Activated CD4-positive, alpha-beta T cell treated with anti-CD3 and anti-CD28 coated beads for 36 hours (primary cell): ENCODE results near the gene HEPH. TPM values are rescaled to one million over a fixed set of nuclear protein-coding genes. Genes with fewer than 3 reads are reported as not detected.
A peak's percentile ranks its signal among the peaks of the same experiment; 100 is the strongest.

Experiments
- ATAC-seq: fragments of 200-7000 bp; cut with Tn5 transposase; one replicate; pipeline ENCODE4 v1.10.0; 2021; ENCODE audit warnings: mild to moderate bottlenecking, moderate library complexity
- CTCF ChIA-PET: fragments of 350-600 bp; sonication (Branson Sonifier 250); formaldehyde crosslinking; loops from one replicate; lab custom pipeline; 2021; ENCODE audit warnings: antibody characterized with exemption; lab: Charles Lee
- POLR2A ChIA-PET: fragments of 350-600 bp; sonication (Branson Sonifier 250); formaldehyde crosslinking; loops from one replicate; lab custom pipeline; 2021; ENCODE audit warnings: antibody characterized with exemption, inconsistent platforms; lab: Charles Lee
- DNase-seq: peaks from one replicate; pipeline ENCODE4 v3.0.0-alpha.2; 2020
- H3K27ac Mint-ChIP-seq: one replicate; pipeline ENCODE4 v1.8.0; 2021; ENCODE audit warnings: mixed read lengths
- H3K27me3 Mint-ChIP-seq: one replicate; pipeline ENCODE4 v1.8.0; 2021; ENCODE audit warnings: mixed read lengths
- H3K36me3 Mint-ChIP-seq: one replicate; pipeline ENCODE4 v1.8.0; 2021; ENCODE audit warnings: low read depth, mixed read lengths
- H3K4me1 Mint-ChIP-seq: one replicate; pipeline ENCODE4 v1.8.0; 2021; ENCODE audit warnings: mixed read lengths
- H3K4me3 Mint-ChIP-seq: one replicate; pipeline ENCODE4 v1.8.0; 2021; ENCODE audit warnings: mild to moderate bottlenecking, moderate library complexity, mixed read lengths
- H3K9me3 Mint-ChIP-seq: one replicate; pipeline ENCODE4 v1.8.0; 2021; ENCODE audit warnings: low read depth, mixed read lengths
- intact Hi-C, 2 experiments: fragments of 100-400 bp; cut with DNase I in 1 of 2; cut with micrococcal nuclease in 1 of 2; formaldehyde crosslinking; loops; one replicate each; pipeline versions ENCODE4 v1.14.2 to v1.15.1; 2022 to 2024; cut with DNase I, micrococcal nuclease
- total RNA-seq, 2 experiments: library from RNA; stranded (reverse); gene quantifications; one replicate each; pipeline ENCODE4 v1.2.3, GENCODE V29; 2021

Gene HEPH
- total RNA-seq, 2 experiments from 2014 or later, result not detected

DNA sequence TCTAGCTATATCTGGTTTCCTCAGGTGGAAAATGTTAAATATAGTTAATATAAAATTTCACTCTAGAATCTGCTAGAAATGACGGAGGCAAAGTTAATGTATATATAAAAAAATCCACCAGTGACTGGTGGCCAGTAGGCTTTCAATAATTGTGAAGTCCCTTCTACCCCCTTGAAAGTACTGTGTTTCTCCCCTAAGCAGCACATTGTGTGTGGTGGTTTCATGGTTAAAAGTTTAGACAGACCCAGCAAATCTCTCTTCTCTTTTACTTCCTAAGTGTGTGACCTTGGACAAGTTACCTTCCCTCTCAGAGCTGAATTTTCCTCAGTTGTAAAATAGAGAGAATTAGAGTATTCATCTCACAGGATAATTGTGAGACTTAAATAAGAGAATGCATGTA, 600 bp upstream of the HEPH start:
- Mint-ChIP-seq H3K27ac (no peak overlapping the region), H3K4me1 (no peaks in the 10 kb centered on the region), H3K9me3 (no peaks in the 10 kb centered on the region), H3K27me3 (no peaks in the 10 kb centered on the region), H3K4me3 (no peak overlapping the region), H3K36me3 (no peaks in the 10 kb centered on the region)
- CTCF ChIA-PET, result no interaction called here
- no peak for ATAC-seq
- intact Hi-C loops, result no loop called here
- no peak for DNase-seq
- POLR2A ChIA-PET, result no interaction called here

- intact Hi-C loops, result no loop called here
- CTCF ChIA-PET, result interaction anchor here (0.8 kb wide), 1 partner anchor 52 kb away, joined by 3 read pairs; no protein-coding TSS in a partner anchor
- DNase-seq, result no peak
- H3K36me3 Mint-ChIP-seq, result no peaks in the 10 kb centered on the region
- ATAC-seq, result no peak
- H3K4me3 Mint-ChIP-seq, result no peak overlapping the region
- H3K4me1 Mint-ChIP-seq, result no peaks in the 10 kb centered on the region
- H3K9me3 Mint-ChIP-seq, result no peaks in the 10 kb centered on the region
- POLR2A ChIA-PET, result no interaction called here
- no peaks in the 10 kb centered on the region for H3K27me3 Mint-ChIP-seq
- no peak overlapping the region for H3K27ac Mint-ChIP-seq
Measured at GRCh38 chrX:66164470-66164869, 423 bp downstream of the HEPH start.

DNA sequence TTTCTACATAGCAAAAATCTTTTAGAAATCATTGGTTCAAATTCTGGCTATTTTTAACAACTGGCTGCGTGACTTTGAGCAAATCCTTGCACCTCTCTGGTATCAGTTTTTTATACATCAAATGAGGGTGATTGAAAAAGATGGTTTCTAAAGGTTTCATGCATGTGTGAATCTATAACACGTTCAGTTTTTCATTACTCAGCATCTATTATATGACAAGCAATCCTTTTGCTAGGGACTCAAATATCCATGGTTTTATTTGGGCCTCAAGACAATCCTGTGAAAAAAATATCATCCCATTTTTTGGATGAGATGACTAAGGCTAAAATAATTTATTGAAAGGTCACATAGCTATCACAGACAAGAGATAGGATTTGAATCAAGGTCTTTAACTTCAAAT, 884 bp downstream of the HEPH start:
- H3K4me1 Mint-ChIP-seq, result no peaks in the 10 kb centered on the region
- intact Hi-C loops, result no loop called here
- H3K9me3 Mint-ChIP-seq, result no peaks in the 10 kb centered on the region
- H3K36me3 Mint-ChIP-seq, result no peaks in the 10 kb centered on the region
- no peaks in the 10 kb centered on the region for H3K27me3 Mint-ChIP-seq
- ChIA-PET CTCF (interaction anchor here (0.5 to 0.8 kb wide), 2 partner anchors 52 to 604 kb away, joined by 3 read pairs; no protein-coding TSS in a partner anchor), POLR2A (no interaction called here)
- H3K27ac Mint-ChIP-seq, result no peak overlapping the region
- ATAC-seq, result no peak
- no peak overlapping the region for H3K4me3 Mint-ChIP-seq
- no peak for DNase-seq

DNA sequence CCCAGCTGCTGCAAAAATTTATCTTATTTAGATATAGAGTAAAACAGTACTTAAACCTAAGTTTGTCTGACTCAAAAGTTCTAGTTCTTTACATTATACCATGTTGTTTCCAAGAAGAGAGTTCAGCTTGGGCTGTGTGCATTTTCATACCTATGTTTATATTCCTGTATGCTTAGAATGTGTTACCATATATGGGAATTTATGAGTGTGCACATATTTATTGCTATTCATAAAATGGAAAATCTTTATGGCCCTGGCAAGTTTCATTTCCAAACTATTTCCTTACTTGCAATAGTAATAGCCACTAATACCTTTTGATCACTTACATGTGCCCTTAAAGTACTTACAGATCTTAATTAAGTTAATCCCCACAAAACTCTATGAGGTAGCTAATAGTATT, 2.6 kb downstream of the HEPH start:
- ATAC-seq (no peak), DNase-seq (no peak)
- no peak overlapping the region for H3K27ac Mint-ChIP-seq
- no peaks in the 10 kb centered on the region for H3K27me3 Mint-ChIP-seq
- H3K4me1 Mint-ChIP-seq, result no peaks in the 10 kb centered on the region
- POLR2A ChIA-PET, result no interaction called here
- no peak overlapping the region for H3K4me3 Mint-ChIP-seq
- no peaks in the 10 kb centered on the region for H3K9me3 Mint-ChIP-seq
- CTCF ChIA-PET, result no interaction called here
- no peaks in the 10 kb centered on the region for H3K36me3 Mint-ChIP-seq
- intact Hi-C loops, result no loop called here

DNA sequence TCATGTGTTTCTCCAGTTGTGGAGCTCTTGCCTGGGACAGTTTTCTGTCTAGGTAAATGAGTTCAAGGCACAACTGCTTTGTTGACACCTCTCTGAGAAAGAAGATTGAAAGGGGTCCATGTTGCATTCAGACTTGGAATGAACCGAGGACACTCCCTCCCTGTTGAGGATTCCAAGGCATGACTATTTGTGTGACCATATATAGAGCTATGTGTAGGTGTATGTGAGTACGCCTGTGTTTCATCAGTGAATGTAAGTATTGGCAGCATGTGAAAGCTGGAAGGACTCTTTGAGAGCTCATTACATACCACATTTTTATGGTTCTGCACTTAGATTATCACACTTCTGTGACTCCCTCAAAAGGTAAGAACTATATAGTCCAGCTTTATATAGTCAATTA, 3.4 kb downstream of the HEPH start:
- H3K36me3 Mint-ChIP-seq, result no peaks in the 10 kb centered on the region
- ChIA-PET CTCF (interaction anchor here (0.5 kb wide), 1 partner anchor 57 kb away, joined by 5 read pairs; no protein-coding TSS in a partner anchor), POLR2A (no interaction called here)
- H3K9me3 Mint-ChIP-seq, result no peaks in the 10 kb centered on the region
- ATAC-seq (no peak), DNase-seq (no peak)
- no peak overlapping the region for H3K4me3 Mint-ChIP-seq
- no peak overlapping the region for H3K27ac Mint-ChIP-seq
- H3K27me3 Mint-ChIP-seq, result no peaks in the 10 kb centered on the region
- intact Hi-C loops, result no loop called here
- no peaks in the 10 kb centered on the region for H3K4me1 Mint-ChIP-seq

- Mint-ChIP-seq H3K36me3 (no peaks in the 10 kb centered on the region), H3K9me3 (peaks cover 17% of the 10 kb centered on the region), H3K27ac (no peak overlapping the region), H3K4me3 (no peak overlapping the region), H3K4me1 (no peaks in the 10 kb centered on the region), H3K27me3 (no peaks in the 10 kb centered on the region)
- ATAC-seq (no peak), DNase-seq (no peak)
- ChIA-PET POLR2A (no interaction called here), CTCF (no interaction called here)
- intact Hi-C loops, result no loop called here
Measured at GRCh38 chrX:66176134-66176533, 12.1 kb downstream of the HEPH start.

- no peaks in the 10 kb centered on the region for H3K27me3 Mint-ChIP-seq
- no peak overlapping the region for H3K27ac Mint-ChIP-seq
- no peak for DNase-seq
- POLR2A ChIA-PET, result no interaction called here
- intact Hi-C loops, result no loop called here
- H3K4me1 Mint-ChIP-seq, result peaks cover 7% of the 10 kb centered on the region
- no peak for ATAC-seq
- no peak overlapping the region for H3K4me3 Mint-ChIP-seq
- no peaks in the 10 kb centered on the region for H3K9me3 Mint-ChIP-seq
- no peaks in the 10 kb centered on the region for H3K36me3 Mint-ChIP-seq
- CTCF ChIA-PET, result no interaction called here
Measured at GRCh38 chrX:66191563-66191962, 27.5 kb downstream of the HEPH start.

GRCh38 chrX:66193821-66194220, 29.8 kb downstream of the HEPH start:
- Mint-ChIP-seq H3K4me3 (no peak overlapping the region), H3K9me3 (no peaks in the 10 kb centered on the region), H3K4me1 (peaks cover 7% of the 10 kb centered on the region), H3K27me3 (no peaks in the 10 kb centered on the region), H3K27ac (no peak overlapping the region), H3K36me3 (no peaks in the 10 kb centered on the region)
- DNase-seq (no peak), ATAC-seq (no peak)
- ChIA-PET CTCF (interaction anchor here (0.7 kb wide), 1 partner anchor 217 kb away, joined by 3 read pairs; no protein-coding TSS in a partner anchor), POLR2A (no interaction called here)
- intact Hi-C loops, result no loop called here

DNA sequence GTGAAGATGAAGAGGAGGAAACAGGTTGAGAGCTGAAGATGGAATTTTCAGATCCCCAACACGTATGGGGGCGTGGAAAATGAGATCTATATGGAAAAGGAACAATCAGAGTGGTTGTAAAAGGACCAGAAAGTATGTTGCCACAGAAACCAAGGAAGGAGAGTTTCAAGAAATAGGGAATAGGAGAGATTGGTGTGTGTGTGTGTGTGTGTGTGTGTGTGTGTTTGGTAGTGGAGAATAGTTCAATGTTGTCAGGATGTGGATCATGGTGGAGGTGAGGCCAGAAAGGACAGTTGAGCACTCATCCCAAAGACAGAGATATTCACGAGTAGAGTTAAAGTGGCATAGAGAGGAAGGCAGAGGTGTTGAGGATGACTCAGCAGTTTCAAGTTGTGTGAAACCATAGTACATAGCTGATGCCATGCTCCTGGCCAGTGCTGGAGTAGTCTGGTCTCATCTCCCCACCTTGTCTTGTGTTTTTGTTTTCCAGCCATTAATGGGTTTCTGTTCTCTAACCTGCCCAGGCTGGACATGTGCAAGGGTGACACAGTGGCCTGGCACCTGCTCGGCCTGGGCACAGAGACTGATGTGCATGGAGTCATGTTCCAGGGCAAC, 36.1 kb downstream of the HEPH start:
- Mint-ChIP-seq H3K36me3 (no peaks in the 10 kb centered on the region), H3K9me3 (no peaks in the 10 kb centered on the region), H3K4me1 (peaks cover 20% of the 10 kb centered on the region), H3K4me3 (no peak overlapping the region), H3K27ac (no peak overlapping the region), H3K27me3 (no peaks in the 10 kb centered on the region)
- peak; percentile 85 for ATAC-seq
- CTCF ChIA-PET, result interaction anchor here (1.3 kb wide), 1 partner anchor 529 kb away, joined by 4 read pairs; no protein-coding TSS in a partner anchor
- intact Hi-C loops, result loop anchor here (2.0 to 10.0 kb wide), 4 partner anchors 207 to 615 kb away; no protein-coding TSS in a partner anchor
- DNase-seq, result peak; percentile 4
- POLR2A ChIA-PET, result no interaction called here

GRCh38 chrX:66200855-66201795, 37.1 kb downstream of the HEPH start:
- H3K9me3 Mint-ChIP-seq, result no peaks in the 10 kb centered on the region
- no peaks in the 10 kb centered on the region for H3K27me3 Mint-ChIP-seq
- ATAC-seq, result no peak
- ChIA-PET CTCF (interaction anchor here (0.7 to 1.3 kb wide), 6 partner anchors 196 to 531 kb away, joined by 3 to 6 read pairs (median 3); no protein-coding TSS in a partner anchor), POLR2A (no interaction called here)
- H3K4me1 Mint-ChIP-seq, result peaks cover 20% of the 10 kb centered on the region
- DNase-seq, result no peak
- peak overlapping the region; percentile 63 for H3K27ac Mint-ChIP-seq
- H3K36me3 Mint-ChIP-seq, result no peaks in the 10 kb centered on the region
- intact Hi-C loops, result loop anchor here (2.0 to 10.0 kb wide), 4 partner anchors 206 to 616 kb away; no protein-coding TSS in a partner anchor
- no peak overlapping the region for H3K4me3 Mint-ChIP-seq

DNA sequence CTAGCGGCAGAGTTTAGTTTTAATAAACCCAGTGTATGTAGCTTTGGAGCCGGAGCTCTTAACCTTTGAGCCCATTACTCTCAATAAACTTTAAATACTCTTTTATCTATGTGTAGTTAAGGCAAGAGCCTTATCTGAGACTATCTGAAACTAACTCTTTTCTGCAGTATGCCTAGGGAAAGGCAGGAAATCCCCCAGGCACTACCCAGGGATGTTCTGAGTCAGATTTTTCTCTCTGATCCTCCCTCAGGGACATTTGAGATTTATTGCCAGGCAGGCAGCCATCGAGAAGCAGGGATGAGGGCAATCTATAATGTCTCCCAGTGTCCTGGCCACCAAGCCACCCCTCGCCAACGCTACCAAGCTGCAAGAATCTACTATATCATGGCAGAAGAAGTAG, 39.1 kb downstream of the HEPH start:
- Mint-ChIP-seq H3K27ac (no peak overlapping the region), H3K36me3 (no peaks in the 10 kb centered on the region)

More for the DNA sequence above, 39.1 kb downstream of the HEPH start:
- Mint-ChIP-seq H3K27me3 (no peaks in the 10 kb centered on the region), H3K4me1 (peaks cover 20% of the 10 kb centered on the region), H3K9me3 (no peaks in the 10 kb centered on the region), H3K4me3 (no peak overlapping the region)
- ATAC-seq (no peak), DNase-seq (no peak)
- intact Hi-C loops, result loop anchor here (2.0 to 10.0 kb wide), 4 partner anchors 204 to 618 kb away; no protein-coding TSS in a partner anchor
- CTCF ChIA-PET, result interaction anchor here (0.8 to 1.2 kb wide), 3 partner anchors 115 to 526 kb away, joined by 3 to 4 read pairs (median 4); no protein-coding TSS in a partner anchor
- POLR2A ChIA-PET, result no interaction called here
